ENCODE data around the gene KERA.
A peak's percentile ranks its signal among the peaks of the same experiment; 100 is the strongest.
"Not testable (repeated sequence)": the region's sequence is repeated elsewhere in the genome, so short reads cannot be mapped to it uniquely, and the experiment has no call there.

KERA gene

GRCh38 chr12:91057368-91058165 lies at the start of gene KERA:
TSS of gene KERA (minus strand) at chr12:91058024. CDS start at chr12:91056281, 1,743 bp downstream.
- DNase-seq = no peak

GRCh38 chr12:91106283-91106682 lies 48.5 kb upstream of the KERA start:
- no peak for DNase-seq

- no peak for DNase-seq
Observed at GRCh38 chr12:91105807-91106206, 48.0 kb upstream of the KERA start.

GRCh38 chr12:91104812-91105466 lies 47.1 kb upstream of the KERA start:
- DNase-seq = no peak

GRCh38 chr12:91103624-91104023 lies 45.8 kb upstream of the KERA start:
- peak; percentile 59 for DNase-seq

GRCh38 chr12:91103101-91103500 lies 45.3 kb upstream of the KERA start:
- peak; percentile 87 for DNase-seq

- no peak for DNase-seq
Observed at GRCh38 chr12:91100906-91101305, 43.1 kb upstream of the KERA start.

GRCh38 chr12:91099836-91100235 lies 42.0 kb upstream of the KERA start:
- no peak for DNase-seq

- no peak for DNase-seq
Observed at GRCh38 chr12:91099341-91099740, 41.5 kb upstream of the KERA start.

- no peak for DNase-seq
Observed at GRCh38 chr12:91098941-91099340, 41.1 kb upstream of the KERA start.

- no peak for DNase-seq
Observed at GRCh38 chr12:91098461-91098860, 40.6 kb upstream of the KERA start.

GRCh38 chr12:91094957-91095356 lies 37.1 kb upstream of the KERA start:
- DNase-seq = no peak

GRCh38 chr12:91094032-91094662 lies 36.3 kb upstream of the KERA start:
- no peak for DNase-seq

- DNase-seq = no peak
Observed at GRCh38 chr12:91093341-91093740, 35.5 kb upstream of the KERA start.

GRCh38 chr12:91091916-91092715 lies 34.3 kb upstream of the KERA start:
- no peak for DNase-seq

- not testable (repeated sequence) for DNase-seq
Observed at GRCh38 chr12:91089953-91090352, 32.1 kb upstream of the KERA start.

- peak; percentile 2 for DNase-seq
Observed at GRCh38 chr12:91080041-91080440, 22.2 kb upstream of the KERA start.

GRCh38 chr12:91078501-91078900 lies 20.7 kb upstream of the KERA start:
- no peak for DNase-seq

- no peak for DNase-seq
Observed at GRCh38 chr12:91077228-91077954, 19.6 kb upstream of the KERA start.

GRCh38 chr12:91074851-91075250 lies 17.0 kb upstream of the KERA start:
- DNase-seq = no peak

GRCh38 chr12:91074154-91074709 lies 16.4 kb upstream of the KERA start:
- no peak for DNase-seq

GRCh38 chr12:91073426-91073825 lies 15.6 kb upstream of the KERA start:
- no peak for DNase-seq
